Panc1 (cell line): ENCODE measurements around the gene SGK1. TPM values are rescaled to one million over a fixed set of nuclear protein-coding genes. Genes with fewer than 3 reads are reported as not detected.

ENCODE experiments used
- ATAC-seq: fragments of 200-7000 bp; cut with Tn5 transposase; 2 replicates; pipeline ENCODE4 v1.9.1; 2020; ENCODE audit warnings: mild to moderate bottlenecking, moderate library complexity
- BruUV-seq: library from RNA; stranded (reverse); fragments of 400-500 nt; replicated peaks from 2 replicates; lab custom pipeline; 2021; lab: Mats Ljungman, UMichigan
- CTCF ChIA-PET: fragments of 300-600 bp; sonication (Branson Sonifier 250); formaldehyde crosslinking; loops from one replicate; lab custom pipeline; 2022; ENCODE audit warnings: antibody characterized with exemption; lab: Charles Lee
- POLR2A ChIA-PET: fragments of 300-600 bp; sonication (Branson Sonifier 250); formaldehyde crosslinking; loops from one replicate; lab custom pipeline; 2022; ENCODE audit warnings: antibody characterized with exemption; lab: Charles Lee
- DNase-seq: peaks from one replicate; pipeline ENCODE4 v3.0.0-alpha.2; 2010; ENCODE audit warnings: low read depth, low spot score
- H3K27ac ChIP-seq: 2 replicates; pipeline ENCODE4 v1.5.1; 2011; ENCODE audit warnings: mild to moderate bottlenecking, low read length, inconsistent platforms
- H3K27me3 ChIP-seq: fragments of 200-500 bp; sonication (Bioruptor generic); 2 replicates; pipeline ENCODE4 v1.6.0; 2014; ENCODE audit warnings: low read length, inconsistent platforms; ENCODE audit not compliant: control insufficient read depth, insufficient read depth
- H3K36me3 ChIP-seq: fragments of 200-500 bp; sonication (Bioruptor generic); 2 replicates; pipeline ENCODE4 v1.5.1; 2014; ENCODE audit warnings: inconsistent platforms, mild to moderate bottlenecking, low read length, moderate library complexity; ENCODE audit not compliant: control insufficient read depth, insufficient read depth
- H3K4me1 ChIP-seq: 2 replicates; pipeline ENCODE4 v1.5.1; 2011; ENCODE audit warnings: inconsistent platforms, mild to moderate bottlenecking, low read length, moderate library complexity; ENCODE audit not compliant: control insufficient read depth, insufficient read depth
- H3K4me3 ChIP-seq, 2 experiments: 2 replicates each; pipeline ENCODE4 v1.5.1; 2011 to 2012; ENCODE audit warnings: low read depth in 2 of 2, low read length in 2 of 2, mild to moderate bottlenecking in 2 of 2, inconsistent platforms in 1 of 2, moderate library complexity in 1 of 2
- H3K9me3 ChIP-seq: fragments of 200-500 bp; sonication (Bioruptor generic); 2 replicates; pipeline ENCODE4 v1.5.1; 2014; ENCODE audit warnings: low read depth, mild to moderate bottlenecking, inconsistent platforms, low read length, moderate library complexity; ENCODE audit not compliant: control insufficient read depth, insufficient read depth
- POLR2AphosphoS5 ChIP-seq: IDR thresholded peaks from 2 replicates; pipeline ENCODE4 v1.6.1; 2012; ENCODE audit warnings: mild to moderate bottlenecking, low read depth, low read length, moderate library complexity
- TCF7L2 ChIP-seq: IDR thresholded peaks from 2 replicates; pipeline ENCODE4 v1.6.1; 2011; ENCODE audit warnings: mild to moderate bottlenecking, low read depth, low read length, inconsistent platforms
- in situ Hi-C: cut with HindIII; loops from 2 replicates; pipeline ENCODE4 v1.10.0; 2016; ENCODE audit warnings: low sequenced_read_pairs, low pct_unique_long_range_greater_than_20kb
- intact Hi-C: fragments of 100-400 bp; cut with micrococcal nuclease; formaldehyde crosslinking; loops from one replicate; pipeline ENCODE4 v1.10.0; 2022; ENCODE audit not compliant: unreplicated experiment
- total RNA-seq: library from RNA; stranded (reverse); gene quantifications from one replicate; pipeline ENCODE4 v1.2.1, GENCODE V29; 2021; ENCODE audit not compliant: unreplicated experiment
- TF ChIP-seq, protein P1 (sequence below), 2 experiments: IDR thresholded peaks; 2 replicates each; pipeline ENCODE4 v1.6.1; 2011 to 2012; ENCODE audit warnings: low read depth in 2 of 2, control low read depth in 1 of 2, low read length in 1 of 2, mild to moderate bottlenecking in 1 of 2, moderate library complexity in 1 of 2; ENCODE audit not compliant: insufficient read depth in 1 of 2

Gene SGK1
- total RNA-seq, 1 experiment from 2014 or later, result 7.5 TPM

DNA sequence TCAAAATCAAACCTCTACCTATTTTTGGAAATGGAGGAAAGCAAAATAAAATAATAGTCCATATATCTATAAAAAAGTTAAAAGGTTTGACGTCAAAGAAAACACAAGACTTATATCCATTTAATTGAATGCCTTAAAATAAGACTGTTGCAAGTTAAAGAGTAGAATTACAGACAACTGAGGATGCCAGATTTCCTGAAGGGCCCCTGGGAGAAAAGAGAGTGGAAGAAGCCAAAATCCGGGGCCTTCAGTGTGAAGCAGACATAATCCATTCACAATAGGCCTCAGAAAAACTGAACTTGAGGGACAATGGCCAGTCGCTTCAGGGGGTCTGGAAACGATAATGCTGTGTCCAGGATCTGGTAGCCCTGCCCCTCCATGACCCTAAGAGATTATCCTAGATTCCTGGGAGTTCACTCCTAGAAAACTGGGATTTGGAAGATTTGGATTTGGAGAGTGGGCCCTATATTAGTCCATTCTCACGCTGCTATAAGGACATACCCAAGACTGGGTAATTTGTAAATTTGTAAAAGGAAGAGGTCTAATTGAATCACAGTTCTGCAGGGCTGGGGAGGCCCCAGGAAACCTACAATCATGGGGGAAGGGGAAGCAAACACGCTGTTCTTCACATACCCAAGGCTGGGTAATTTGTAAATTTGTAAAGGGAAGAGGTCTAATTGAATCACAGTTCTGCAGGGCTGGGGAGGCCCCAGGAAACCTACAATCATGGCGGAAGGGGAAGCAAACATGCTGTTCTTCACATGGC, 171.5 kb downstream of the SGK1 start:
- DNase-seq, result no peak
- Histone ChIP-seq H3K9me3 (no peaks in the 10 kb centered on the region), H3K36me3 (no peaks in the 10 kb centered on the region), H3K27me3 (no peaks in the 10 kb centered on the region), H3K4me3 (no peak overlapping the region), H3K4me1 (no peaks in the 10 kb centered on the region), H3K27ac (no peak overlapping the region)
- in situ Hi-C loops, result no loop called here
- TF ChIP-seq, protein P1, sequence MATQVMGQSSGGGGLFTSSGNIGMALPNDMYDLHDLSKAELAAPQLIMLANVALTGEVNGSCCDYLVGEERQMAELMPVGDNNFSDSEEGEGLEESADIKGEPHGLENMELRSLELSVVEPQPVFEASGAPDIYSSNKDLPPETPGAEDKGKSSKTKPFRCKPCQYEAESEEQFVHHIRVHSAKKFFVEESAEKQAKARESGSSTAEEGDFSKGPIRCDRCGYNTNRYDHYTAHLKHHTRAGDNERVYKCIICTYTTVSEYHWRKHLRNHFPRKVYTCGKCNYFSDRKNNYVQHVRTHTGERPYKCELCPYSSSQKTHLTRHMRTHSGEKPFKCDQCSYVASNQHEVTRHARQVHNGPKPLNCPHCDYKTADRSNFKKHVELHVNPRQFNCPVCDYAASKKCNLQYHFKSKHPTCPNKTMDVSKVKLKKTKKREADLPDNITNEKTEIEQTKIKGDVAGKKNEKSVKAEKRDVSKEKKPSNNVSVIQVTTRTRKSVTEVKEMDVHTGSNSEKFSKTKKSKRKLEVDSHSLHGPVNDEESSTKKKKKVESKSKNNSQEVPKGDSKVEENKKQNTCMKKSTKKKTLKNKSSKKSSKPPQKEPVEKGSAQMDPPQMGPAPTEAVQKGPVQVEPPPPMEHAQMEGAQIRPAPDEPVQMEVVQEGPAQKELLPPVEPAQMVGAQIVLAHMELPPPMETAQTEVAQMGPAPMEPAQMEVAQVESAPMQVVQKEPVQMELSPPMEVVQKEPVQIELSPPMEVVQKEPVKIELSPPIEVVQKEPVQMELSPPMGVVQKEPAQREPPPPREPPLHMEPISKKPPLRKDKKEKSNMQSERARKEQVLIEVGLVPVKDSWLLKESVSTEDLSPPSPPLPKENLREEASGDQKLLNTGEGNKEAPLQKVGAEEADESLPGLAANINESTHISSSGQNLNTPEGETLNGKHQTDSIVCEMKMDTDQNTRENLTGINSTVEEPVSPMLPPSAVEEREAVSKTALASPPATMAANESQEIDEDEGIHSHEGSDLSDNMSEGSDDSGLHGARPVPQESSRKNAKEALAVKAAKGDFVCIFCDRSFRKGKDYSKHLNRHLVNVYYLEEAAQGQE (IDR thresholded peaks at IDR 0.05; ENCODE audit: insufficient read depth in 1 of 2, low read depth in 2 of 2, low read length in 1 of 2), result no peak
- intact Hi-C loops, result no loop called here
- ChIA-PET POLR2A (no interaction called here), CTCF (no interaction called here)
- BruUV-seq, result no TSS peak
- ATAC-seq, result no peak

GRCh38 chr6:134145786-134146185, 172.1 kb downstream of the SGK1 start:
- no peak for DNase-seq
- no peaks in the 10 kb centered on the region for H3K36me3 ChIP-seq
- H3K27me3 ChIP-seq, result no peaks in the 10 kb centered on the region
- H3K4me3 ChIP-seq, result no peak overlapping the region
- BruUV-seq, result no TSS peak
- H3K4me1 ChIP-seq, result no peaks in the 10 kb centered on the region
- H3K27ac ChIP-seq, result no peak overlapping the region
- H3K9me3 ChIP-seq, result no peaks in the 10 kb centered on the region
- ATAC-seq, result no peak
- intact Hi-C loops, result no loop called here
- POLR2A ChIA-PET, result no interaction called here
- no peak for TF ChIP-seq POLR2AphosphoS5
- TF ChIP-seq TCF7L2, result no peak
- TF ChIP-seq, protein P1 (IDR thresholded peaks at IDR 0.05; ENCODE audit: insufficient read depth in 1 of 2, low read depth in 2 of 2, low read length in 1 of 2), result no peak
- in situ Hi-C loops, result no loop called here
- CTCF ChIA-PET, result no interaction called here
